GM19238 (cell line): ENCODE data around the gene CDH20.

Experiments used
- DNase-seq: peaks from one replicate; pipeline ENCODE4 v3.0.0; 2011; ENCODE audit warnings: low spot score; ENCODE audit not compliant: insufficient read length

Gene CDH20

DNA sequence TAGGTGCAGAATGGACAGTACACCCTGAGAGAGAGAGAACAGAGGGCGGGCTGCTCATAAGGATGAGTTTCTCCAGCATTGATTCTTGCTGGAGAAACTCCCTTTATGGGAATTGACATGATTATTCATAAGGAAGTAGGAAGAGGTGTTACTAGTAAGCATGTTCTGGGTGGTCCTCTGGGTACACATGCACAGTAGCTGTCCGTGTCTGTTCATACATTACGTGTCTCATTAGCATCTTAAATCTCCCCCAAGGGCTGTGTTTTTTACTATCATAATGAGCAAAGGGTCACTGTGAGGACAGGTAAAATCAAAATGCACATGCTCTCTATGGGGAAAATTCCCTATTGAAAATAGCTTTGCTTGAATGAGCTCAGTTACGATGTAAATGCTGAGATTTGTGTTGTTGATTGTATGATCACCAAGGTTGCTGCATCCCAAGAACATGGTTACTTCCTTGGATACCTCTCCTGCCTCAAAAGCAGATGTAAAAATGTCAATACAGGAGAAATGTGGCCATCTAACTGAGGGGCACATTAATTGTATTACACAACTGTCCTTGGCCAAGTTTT is 238.9 kb downstream of the CDH20 start:
- no peak for DNase-seq

DNA sequence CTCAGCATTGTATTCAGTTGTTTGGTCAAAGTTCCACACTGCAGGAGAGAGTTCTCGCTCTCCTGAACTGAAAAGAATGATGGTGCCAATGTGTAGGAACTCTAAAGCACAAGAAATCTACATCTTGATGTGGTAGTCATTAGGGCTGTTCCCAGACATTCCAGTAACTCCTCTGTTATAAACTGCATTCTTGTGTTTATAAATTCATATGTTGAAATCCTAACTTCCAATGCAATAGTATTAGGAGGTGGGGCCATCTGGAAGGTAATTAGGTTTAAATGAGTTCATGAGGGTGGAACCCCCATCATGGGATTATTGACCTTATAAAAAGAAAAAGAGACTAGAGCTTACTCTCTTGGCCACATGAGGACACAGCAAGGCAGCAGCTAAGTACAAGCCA is 239.6 kb downstream of the CDH20 start:
- no peak for DNase-seq

DNA sequence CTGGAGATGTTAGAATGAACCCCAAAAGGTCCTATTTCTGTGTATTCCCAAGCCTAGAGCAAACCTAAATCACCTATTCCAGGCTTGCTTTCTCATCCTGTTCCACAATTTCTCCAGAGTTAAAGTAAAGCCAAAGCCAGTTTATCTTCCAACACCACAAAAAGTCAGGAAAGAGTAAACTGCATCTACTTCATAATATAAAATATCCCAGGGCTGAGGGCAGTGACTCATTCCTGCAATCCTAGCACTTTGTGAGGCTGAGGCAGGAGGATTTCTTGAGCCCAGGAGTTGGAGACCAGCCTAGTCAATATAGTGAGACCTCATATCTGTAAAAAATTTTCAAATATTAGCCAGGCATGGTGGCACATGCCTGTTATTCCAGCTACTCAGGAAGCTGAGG is 241.4 kb downstream of the CDH20 start:
- DNase-seq = no peak

DNA sequence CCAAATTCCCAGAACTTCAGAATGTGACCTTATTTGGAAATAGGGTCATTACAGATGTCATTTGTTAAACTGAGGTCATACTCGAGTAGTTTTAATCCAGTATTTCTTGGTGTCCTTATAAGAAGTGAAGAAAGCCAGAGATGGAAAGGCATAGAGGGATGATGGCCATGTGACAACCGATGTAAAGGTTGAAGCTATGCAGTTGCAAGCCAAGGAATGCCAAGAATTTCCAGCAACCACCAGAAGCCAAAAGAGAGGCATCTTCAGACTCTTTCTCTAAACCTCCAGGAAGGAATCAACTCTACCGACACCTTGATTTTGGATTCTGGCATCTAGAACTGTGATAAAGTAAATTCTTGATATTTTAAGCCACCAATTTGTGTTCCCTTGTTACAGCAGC is 242.2 kb downstream of the CDH20 start:
- no peak for DNase-seq

DNA sequence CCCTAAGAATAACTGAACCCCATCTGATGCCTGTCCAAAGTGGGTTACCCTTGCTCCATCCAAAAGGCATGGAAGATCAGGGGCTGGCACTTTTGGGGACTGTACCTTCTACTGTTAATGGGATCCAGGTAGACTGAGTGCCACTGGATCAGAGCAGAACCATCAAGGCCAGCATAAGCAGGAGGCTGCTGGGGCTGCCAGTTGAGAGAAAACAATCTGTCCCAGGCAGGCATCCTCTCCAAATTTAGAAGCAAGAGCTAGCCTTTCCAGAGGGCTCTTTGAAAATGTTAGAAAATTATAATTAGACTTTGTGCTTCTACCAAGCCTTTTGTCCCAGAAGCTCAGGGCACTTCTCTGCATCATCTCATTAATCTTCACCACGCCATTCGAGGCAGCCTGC is 245.6 kb downstream of the CDH20 start:
- no peak for DNase-seq

DNA sequence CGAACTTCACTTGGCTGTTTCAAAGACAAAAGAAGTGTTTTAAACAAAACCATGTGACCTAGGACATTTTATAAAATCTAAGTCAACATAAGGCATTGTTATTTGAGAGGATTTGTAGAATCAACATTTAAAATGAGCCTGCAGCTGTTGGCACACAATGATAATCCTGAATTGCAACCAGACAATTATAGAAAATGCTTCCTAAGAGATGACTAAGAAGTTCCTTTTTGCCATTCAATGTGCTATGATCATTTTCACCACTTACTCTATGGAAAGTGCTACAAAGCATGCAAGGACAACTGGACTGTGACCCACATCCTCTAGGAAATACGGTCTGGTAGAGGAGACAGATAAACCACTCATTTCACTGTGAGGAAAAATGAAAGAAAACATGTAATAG is 246.4 kb downstream of the CDH20 start:
- DNase-seq = no peak

DNA sequence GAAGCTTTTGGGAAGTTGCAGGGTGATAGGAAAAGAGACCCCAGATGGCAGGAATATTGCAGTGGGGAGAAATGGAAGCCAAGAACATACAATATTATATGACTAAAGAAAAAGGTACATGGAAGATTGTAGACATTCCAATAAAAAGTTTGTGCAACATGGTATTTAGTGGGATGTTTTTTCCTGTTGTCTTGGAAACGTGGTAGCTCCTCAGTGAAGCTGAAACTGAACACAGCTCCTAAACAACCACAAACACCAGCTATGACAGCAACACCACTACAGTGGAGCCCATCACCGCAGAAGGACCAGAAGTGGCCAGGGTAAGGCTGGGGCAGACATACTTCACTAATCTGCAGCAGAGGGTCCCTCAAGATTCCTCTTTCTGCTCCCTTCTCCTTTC is 246.8 kb downstream of the CDH20 start:
- DNase-seq = no peak

DNA sequence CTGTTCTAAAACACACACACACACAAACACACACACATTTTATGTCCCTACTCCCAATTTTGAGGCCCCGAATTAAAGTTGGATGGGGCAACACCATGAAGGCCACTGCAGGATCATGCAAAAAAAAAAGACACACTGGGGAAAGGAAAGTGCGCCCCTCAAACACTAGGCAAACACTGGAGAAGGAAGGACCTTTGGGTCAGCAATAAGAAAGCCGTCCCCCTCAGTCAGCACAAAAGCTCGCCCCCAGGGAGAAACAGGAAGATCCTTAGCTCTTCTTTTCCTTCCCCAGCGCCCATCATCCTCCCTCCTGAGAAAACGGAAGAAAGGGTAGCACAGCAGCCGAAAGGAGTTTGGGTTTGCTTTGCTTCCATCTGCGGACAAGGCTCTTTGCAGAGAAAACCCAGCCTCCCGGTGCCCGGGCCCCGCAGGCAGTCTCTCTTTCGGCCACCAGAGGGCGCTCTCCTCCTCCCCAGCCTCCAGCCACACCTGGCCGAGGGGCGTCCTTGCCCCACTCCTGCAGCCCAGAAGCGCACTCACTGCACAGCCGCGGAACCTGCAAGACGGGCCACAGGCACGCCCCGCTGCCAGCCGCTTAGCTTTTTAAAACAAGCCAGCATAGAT is 248.5 kb downstream of the CDH20 start:
- peak; percentile 48 for DNase-seq

DNA sequence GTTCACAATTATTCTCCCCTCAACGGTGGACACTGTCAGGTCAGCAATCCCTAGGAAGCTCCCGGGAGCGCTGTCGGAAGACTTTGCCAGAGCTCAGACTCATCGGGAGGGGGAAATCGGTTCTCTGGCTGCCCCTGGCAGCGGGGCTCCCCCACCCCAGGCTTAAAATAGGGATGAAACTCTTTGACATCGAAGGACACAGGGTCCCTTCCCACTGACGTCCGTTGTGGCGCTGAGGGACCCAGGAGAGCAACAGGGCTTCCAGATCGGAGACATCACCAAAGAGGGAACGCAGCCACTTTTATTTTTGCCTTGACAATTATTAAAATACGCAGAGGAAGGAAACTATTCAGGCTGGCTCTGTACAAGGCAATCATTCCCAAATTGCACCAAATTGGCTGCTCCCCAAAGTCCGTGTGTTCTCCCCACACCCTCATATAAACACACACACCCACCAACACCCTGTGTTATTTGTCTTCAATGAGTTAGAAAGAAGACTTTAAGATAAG is 249.0 kb downstream of the CDH20 start:
- no peak for DNase-seq

DNA sequence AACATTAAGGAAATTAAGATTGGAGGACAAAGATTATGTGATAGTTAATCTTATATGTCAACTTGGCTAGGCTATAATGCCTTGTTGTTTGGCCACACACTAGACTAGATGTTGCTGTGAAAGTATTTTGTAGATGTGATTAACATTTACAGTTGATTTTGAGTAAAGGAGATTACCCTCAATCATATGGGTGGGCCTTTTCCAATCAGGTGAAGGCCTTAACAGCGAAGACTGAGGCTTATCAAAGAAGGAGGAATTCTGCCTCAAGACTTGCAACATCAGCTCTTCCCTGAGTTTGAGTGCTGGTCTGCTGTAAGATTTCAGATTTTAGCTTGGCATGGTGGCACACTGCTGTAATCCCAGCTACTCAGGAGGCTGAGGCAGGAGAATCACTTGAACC is 250.3 kb downstream of the CDH20 start:
- no peak for DNase-seq

DNA sequence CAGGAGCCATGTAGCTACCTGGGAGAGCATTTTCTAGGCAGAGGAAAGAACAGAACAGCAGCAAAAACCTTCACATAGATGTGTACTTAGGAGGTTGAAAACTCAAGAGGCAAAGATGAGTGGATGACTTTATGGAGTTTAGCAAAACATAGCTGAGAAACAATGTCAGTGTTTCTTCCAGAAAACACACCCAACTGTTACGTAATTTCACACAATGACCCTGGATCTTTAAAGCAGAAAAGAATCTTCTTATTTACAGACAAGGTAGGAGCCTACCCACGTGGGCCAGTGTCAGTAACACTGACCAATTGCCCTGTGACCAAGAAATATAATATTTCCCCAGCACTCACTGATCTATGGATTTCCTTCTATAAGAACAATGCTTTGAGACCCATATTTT is 254.6 kb downstream of the CDH20 start:
- DNase-seq = no peak

DNA sequence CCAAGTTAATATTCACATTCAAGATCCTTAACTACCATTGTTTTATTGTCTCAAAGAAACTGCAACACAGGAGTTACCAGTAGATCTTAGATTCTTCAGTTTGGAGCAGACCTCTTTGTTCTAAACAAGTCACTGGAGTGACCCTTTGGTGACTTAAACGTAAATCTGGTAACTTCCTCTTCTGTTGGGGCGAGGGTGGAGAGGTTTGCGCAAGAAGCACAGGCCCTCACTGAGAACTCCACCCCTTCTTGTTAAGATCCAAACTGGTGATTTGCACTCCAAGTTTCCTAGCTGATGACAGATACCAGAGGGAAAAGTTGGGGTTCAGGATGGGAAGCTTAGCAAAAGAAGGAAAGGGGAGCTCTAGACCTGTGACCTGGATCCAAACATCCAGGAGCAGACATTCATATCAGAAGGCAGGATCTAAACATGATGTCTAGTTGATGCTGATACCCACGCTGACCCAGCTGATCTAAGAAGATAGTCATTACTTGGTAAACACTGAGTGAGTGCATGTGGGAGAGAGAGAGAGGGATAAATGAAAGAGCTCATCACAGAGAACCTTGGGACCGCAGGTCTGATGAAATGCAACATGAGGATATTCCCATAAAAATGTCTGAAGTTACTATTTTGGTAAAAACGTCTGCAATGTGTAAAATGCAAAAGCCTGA is 256.0 kb downstream of the CDH20 start:
- DNase-seq = no peak

DNA sequence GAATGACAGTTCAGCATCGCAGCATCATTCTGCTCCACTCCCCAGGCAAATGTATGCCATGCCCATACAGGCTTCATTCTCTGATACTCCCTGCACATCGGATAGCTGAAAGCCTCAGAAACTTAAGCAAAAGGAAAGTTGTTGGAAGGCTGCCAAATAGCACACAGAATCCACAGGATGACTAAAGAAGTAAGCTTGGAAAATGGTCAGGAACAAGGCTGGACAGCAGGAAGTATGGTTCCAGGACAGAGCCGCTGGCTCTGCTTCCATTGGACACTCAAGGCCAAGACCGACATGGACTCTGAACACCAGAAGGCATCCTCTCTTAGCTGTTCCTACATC is 256.5 kb downstream of the CDH20 start:
- DNase-seq = no peak

DNA sequence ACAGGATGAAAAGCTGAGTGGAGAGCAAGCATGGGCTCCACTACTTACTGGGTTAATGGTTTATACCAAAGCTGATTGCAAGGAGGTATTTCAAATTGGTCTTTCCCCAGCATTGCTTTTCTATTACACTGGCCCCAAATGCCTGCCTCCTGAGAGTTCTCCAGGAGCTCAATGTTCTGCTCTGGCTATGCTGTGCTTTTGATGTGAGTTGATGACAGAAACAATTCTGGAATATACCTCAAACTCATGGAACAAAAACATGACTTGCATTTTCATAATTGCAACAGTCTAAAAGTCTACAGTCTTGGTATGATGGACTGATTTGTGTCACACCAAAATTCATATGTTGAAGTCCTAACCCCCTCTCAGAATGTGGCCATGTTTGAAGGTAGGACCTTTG is 258.0 kb downstream of the CDH20 start:
- no peak for DNase-seq

DNA sequence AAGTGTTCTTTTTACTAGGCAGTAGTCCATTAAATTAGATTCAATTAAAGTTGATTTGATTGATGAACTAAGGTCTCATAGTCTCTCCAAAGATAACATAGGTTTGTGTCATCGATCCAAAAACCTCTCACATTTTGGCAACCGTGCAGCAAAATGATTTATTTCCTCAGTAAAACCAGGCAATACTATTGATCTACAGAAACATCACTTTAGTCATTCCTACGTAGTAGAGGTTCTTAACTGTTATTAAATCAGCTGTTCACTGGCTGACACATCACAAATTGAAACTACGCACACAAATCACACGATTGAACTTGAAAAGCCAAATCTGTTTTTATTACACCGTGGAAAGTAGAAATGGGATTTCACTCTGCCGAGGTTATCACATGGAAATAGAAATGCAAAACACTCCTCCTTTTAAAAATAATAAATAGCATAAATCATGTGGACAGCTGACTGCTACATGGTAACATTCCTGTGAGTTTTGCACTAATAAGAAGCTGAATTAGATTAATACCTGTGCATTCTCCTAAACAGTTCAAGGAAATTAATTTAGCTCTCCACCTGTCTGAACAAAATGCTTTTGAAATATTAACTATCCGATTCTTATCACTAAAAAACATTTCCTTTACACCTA is 262.5 kb downstream of the CDH20 start:
- DNase-seq = no peak

DNA sequence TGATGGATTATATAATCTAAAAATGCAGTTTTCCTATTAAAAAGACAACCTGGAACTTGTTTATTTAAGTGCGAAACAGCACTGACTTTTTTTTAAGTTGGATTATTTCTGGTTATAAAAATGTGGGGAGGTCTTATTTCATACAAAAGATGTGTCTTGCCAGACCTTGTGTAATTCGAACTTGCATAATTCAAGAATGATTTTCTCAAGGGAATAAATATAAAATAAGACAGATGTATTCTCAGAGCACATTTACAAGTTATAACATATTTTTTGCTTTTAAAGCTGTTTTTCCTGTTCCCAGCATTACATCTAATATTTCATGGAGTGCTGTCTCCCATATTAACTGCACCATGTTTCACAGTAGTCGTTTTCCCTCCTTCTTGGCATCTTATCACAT is 263.1 kb downstream of the CDH20 start:
- DNase-seq = no peak

DNA sequence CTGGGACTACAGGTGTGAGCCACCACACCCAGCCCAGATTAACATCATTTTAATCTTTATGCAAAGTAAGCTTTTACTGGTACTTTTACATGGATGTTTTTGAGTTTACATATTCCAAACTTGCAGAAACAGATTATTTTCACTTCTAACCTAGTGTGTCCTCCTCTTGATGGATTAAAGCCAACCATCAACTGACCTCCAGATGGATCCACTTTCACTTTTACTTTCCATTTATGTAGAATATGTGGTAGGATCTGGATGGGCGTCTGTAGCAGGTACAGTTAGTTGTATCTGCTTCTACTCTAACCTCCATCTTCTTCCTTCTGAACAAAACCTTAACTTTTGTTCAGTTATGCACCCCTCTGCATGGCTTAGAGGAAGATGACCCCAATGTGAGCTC is 264.1 kb downstream of the CDH20 start:
- DNase-seq = no peak

DNA sequence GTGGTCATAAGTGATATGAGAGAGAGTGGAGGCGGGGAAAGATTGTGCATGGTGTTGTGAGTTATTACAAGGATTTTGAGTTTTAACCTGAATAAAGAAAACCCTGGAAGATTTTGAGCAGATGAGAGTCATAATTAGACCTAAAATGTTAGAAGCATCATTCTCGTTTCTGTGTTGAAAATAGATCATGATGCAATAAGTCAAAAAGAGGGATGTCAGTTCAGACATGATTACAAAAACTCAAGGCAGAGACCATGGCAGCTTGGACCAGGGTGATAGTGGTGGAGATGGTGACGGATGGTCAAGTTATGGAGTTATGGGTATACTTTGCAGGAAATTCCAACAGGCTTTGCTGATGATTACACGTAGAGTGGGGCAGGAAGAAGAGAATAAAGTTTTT is 267.2 kb downstream of the CDH20 start:
- DNase-seq = no peak

DNA sequence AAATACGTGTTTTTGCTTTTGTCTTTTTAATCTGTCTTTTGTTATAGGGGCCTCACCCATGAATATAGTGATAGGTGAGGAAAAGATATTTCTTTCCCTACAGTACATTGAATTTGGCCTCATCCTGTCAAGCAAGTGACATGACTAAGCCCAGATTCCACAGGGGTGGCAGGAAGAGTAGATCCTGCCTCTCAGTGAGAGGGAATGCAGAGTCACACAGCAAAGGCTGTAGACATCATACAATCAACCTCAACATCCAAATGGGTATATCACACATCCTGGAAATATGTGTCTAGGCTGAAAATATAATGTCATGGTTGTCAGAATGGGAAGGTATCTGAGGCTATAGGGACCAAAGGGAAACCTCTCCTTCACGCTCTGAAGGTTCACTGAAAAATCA is 269.6 kb downstream of the CDH20 start:
- DNase-seq = no peak
